Effector CD4-positive, alpha-beta T cell (primary cell): ENCODE measurements around the gene ZC3H4.
A peak's percentile ranks its signal among the peaks of the same experiment; 100 is the strongest.
"Not testable (repeated sequence)": the region's sequence is repeated elsewhere in the genome, so short reads cannot be mapped to it uniquely, and the experiment has no call there.

Experiments used
- DNase-seq: peaks from one replicate; pipeline ENCODE4 v3.0.0-alpha.2; 2020
- total RNA-seq: gene quantifications from one replicate; lab custom pipeline; 2026; lab: John Stamatoyannopoulos, UW

Gene ZC3H4
- total RNA-seq, result 142 reads per million, percentile 88 among the genes with 10 or more reads in this experiment

DNA sequence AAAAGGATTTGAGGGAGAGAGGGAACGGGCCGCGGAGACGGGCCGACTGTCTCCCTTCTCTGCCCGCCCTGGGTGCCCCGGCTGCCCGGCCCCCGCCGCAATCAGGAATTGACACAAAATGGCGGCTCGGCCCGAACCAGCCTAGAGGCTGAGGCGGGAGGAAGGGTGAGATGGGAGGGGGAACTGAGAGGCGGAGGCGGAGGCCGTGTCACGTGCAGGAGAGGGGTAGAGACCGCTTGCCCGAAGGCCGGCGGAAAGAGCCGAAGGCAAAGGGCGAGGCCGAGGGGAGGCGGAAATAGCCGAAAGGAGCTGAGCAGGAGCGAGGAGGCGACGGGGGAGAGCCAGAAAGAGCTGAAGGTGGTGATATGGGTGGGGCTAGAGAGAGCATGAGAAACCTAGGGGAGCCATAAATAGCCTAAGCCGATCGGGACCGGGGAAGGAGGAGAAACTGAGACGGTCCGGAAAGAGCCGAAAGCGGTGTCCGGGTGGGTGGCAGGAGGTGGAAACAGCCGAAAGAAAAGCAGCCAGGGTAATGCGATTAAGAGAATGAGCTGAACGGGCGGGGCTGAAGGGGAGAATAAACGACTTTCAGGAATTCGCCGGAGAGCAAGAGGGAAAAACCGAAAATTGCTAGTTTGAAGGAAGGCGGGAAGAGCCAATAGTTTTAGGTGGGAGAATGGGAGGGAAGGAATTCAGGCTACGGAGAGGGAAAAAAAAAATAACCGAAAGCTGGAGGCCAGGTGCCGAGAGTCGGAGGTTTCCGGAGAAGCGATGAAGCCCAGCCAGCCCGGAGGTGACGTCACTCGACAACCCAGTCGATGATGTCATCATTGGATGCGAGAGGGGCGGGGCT is at the start of gene ZC3H4:
ZC3H4 (minus strand) TSS at position 780 of the 853 bp plus-strand sequence. CDS start 1,192 bp downstream, outside the sequence.
- peak; percentile 99 for DNase-seq

DNA sequence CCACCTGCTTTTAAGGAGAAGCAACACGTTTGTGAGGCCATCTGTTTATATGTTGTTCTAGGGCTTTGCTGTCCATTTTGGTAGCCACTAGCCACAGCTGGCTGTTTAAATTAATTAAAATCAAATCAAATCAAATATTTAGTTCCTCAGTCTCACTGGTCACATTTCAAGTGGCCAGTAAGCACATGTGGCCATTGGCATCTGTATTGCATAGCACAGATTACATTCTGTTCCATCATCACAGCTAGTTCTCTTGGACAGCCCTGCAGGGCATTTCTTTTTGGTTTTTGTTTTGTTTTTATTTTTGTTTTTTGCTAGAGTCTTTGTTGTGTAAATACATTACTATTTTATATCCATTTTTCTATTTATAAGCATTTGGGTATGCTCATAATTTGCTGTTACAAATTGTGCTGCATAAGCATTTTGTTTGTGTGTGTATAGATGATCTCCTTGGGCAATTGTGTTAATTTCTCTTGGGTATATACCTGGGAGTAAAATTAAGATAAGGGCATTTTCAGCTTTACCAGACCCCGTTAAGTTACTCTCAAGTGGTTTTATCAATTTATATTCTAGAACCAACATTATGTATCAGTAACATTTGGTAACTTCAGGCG is 48.4 kb upstream of the ZC3H4 start:
- no peak for DNase-seq

DNA sequence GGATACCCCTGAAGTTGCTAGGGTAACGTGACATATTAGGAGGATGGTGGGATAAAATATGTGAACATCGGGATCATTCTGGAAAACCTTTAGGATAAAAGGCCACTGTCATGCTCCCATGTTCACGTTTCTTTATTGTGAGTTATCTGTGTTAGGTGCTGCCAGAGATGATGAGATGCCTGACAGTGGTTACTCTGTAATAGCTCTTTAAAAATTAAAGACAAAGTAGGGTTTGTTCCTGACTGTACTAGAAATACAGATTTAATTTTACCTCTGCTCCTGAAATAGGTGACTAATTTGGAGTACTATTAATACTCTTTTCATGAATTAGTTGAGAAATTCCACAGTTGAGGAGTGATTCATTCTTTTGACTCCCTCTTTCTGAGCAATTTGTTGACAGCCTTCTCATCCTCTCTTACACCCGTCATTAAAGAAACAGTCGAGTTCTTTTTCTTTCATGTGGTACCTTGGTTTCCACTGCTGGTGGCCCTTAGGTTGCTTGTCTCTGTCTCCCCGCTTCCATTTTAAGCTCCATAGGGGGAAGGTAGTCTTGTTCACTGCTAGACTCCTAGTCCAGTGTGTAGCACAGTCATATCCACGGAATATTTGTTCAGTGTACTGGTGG is 45.4 kb upstream of the ZC3H4 start:
- DNase-seq, result peak; percentile 52

DNA sequence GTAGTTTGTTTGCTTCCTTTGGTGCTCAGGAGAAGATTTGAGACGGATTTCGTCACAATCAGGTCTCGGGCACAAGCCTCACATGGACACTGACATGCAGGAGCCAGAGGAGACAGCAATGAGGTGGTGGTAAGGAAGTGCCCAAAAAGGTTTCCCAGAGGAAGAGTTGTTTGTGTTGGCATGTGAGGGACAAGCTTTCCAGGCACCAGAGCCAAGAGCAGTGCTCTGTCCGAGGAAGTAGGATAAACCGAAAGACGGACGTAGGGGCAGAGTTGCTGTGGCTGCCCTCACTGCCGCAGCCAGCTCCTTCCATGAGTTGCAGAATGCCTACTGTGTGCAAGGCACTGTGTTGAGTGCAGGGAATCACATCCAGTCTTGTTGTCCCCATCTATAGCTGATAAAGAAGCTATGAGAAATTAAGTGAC is 44.8 kb upstream of the ZC3H4 start:
- DNase-seq, result no peak

DNA sequence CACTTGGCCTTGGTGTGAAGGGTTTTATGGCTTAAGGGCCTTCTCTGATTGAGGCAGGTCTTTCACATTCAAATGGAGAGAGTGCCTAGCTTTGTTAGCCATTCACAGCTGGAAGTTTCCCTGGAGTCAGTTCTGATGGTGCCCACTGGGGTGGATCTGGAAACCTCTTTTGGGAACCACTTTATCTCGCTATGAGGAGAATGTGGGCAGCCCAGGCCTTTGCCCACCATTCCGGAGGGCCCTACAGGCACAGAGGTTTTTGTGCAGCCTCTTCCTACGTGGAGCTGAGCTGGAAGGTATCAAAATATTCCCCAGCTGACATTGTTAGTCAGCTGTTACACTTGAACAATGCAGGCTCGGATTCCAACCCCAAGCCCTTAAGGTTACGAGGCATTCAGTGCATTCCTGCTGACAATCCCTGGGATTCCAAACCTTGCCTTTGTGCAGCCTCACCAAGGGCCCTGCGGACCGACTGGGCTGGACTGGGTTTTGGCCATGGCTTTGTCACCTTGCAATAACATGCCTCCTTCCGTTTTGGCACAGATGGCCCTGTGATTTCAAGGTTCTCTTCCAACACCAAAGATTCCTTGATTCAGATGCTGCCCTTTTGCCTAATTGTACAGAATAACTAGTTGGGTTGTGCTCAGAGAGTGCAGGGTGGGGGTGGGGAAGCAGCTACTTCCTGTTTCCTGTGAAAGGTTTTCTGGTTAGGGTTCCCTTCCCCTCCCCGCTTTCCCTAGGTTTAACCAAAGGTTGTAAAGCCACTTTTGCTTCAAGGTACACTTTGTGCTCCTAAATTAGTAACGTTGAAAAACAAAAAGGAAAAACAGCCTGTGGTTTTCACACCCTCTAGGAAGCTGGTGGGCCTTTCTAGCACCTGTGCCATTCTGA is 44.1 kb upstream of the ZC3H4 start:
- DNase-seq, result peak; percentile 11

DNA sequence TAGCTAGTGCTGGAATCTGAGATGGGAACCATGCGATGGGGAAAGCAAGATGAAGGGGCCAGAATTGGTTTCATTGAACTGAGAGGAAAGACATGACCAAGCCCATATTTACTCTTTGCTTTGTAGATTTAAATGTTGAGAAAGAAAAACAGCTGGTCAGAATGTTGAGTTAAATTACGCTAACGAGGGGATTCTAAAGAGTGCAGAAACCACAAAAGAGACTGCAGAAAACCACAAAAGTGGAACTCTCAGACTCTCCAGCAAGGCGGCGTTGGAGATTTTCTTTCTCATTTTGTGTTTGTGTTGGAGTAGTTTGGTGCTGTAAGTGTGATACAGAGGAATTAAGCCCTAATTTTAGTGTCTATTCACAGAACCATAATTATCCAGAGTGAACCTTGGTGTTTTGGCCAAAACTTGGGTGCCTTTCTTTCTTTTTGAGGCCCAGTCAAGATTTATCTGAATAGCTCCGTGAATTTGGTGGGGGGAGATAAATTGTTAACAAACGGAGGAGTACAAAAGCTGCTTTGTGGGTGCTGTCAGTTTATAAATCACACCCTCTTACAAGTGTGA is 43.4 kb upstream of the ZC3H4 start:
- DNase-seq, result no peak

DNA sequence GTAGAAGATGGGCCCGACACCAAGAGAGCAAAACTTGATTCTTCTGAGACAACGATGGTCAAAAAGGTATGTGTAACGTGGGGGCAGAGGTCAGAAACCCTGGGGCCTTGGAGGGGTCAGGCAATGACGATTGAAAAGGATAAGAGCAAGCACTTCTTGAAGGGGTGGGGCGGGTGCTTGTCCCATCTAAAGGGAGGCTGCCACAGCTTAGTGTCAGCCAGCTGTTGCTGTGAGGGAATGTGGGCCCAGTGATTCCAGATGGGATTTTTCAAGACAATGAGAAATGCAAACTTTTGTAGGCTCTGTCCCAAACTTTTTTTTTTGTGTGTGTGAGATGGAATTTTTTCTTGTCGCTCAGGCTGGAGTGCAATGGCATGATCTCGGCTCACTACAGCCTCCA is 41.6 kb upstream of the ZC3H4 start:
- DNase-seq, result no peak

DNA sequence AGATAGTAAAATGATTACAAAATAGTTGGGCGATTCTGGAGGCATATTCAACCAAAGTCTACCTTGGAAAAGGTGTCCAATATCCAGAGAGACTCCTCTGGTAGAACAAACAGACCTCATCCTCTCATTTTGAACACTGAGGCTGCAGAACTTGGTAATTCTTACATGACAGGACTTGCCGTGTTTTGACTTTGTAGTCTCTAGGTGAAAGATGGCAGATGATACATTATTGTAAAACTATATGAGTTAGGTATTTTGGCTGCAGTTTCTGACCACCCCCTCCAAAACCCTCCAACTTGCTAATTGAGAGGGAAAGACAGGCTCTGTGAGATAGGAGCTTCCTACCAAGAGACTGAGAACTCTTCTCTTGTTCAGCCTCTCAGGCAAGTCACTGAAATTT is 39.7 kb upstream of the ZC3H4 start:
- DNase-seq, result no peak

DNA sequence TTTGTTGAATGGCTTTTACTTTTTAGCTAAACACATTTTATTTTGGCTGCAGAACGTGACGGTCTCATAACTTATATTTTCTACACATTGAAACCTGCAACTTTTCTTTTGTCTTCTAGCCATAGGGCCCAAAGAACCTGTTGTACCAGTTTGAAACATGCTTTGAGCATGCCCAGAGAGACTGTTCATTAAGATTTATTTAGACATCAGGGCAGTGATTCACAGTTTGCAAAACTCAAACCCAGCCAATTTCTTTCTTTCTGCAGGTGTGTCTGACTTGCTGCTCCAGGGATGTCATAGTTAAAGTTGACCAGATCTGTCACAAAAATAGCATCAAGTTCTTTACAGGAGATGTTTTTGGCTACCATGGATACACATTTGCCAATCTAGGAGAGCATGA is 39.1 kb upstream of the ZC3H4 start:
- DNase-seq, result no peak

DNA sequence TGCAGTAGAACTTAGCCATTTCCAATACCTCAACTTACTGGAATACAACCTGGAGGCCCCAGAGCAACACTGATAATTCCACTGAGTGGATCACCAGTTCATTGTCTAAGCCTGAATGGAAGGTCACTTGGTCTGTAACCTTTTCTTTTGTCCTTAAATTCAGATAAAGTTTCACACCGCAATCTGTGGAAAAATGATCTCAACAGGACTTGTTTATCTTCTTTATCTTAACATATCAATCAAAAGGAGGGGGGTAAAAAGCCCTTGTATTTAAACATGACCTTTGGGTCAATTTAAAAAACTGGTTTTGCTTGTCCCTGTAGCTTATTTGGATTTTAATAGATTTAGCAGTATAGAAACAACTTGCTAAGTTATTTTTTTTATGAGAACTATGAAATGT is 38.6 kb upstream of the ZC3H4 start:
- no peak for DNase-seq

DNA sequence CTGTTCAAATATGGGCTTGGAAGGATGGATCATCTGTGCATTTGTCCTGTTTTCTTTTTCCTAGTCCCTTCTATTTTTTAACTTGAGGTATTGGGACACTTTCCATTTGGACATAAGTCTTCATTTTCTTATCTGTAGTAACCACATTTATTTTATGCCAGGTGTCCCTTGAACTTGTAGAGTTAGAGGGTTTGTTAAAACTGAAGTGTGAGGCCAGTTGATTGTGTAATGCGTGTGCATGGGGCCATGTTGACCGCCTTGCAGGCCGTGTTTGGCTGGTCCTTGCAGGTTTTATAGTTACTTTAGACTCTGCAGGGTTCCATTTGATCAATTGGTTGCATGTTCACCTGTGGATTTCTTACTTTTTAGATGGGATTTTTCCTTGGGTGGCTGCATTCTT is 38.1 kb upstream of the ZC3H4 start:
- no peak for DNase-seq

DNA sequence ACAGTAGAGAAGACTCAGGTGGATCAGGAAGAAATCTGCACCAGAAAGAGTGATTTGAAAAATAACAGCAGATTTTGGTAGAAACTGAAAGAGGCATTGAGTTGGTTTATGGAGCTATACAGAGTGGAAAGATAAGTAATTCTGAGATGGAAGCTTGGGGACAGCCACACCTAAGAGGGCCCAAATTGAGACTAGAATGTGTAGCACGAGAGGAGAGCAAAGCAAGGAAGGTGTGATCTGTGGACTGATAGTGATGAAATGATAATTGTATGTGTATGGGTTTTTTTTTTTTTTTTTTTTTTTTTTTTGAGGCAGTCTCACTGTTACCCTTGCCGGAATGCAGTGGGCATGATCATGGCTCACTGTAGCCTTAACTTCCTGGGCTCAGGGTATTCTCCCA is 33.3 kb upstream of the ZC3H4 start:
- no peak for DNase-seq

DNA sequence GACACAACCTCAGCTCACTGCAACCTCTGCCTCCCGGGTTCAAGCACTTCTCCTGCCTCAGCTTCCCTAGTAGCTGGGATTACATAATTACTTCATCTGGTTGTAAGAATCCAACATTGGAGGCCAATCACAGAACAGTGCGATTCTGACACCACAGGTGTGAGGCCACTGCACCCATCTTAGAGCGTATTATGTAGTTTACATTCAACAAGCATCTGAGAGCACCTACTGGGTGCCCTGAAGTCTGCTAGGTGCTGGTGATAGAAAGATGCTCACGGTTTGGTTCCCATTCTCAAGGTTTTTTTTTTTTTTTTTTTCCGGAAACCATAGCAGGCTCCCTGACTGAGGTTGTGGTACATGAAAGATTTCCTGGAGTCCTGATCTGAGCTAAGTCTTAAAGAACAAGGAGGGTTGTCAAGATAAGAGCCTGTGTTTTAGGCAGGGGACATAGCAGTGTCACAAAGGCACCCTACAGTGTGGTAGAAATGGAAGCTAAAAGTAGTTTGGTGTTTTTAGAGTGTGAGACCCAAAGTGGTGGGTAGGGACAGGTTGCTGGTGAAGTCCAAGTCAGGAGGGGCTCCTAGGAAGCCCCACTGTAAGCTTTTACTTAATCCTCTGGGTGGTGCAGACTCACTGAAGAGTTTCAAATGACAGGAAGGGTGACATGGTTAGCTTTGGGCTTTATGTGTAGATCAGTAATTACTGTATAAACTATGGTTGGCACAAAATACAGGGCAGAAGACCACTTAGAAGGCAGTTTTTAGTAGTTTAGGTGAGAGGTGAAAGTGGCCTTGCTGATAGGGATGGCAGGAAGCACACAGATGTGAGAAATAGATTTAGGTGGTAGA is 32.3 kb upstream of the ZC3H4 start:
- no peak for DNase-seq

DNA sequence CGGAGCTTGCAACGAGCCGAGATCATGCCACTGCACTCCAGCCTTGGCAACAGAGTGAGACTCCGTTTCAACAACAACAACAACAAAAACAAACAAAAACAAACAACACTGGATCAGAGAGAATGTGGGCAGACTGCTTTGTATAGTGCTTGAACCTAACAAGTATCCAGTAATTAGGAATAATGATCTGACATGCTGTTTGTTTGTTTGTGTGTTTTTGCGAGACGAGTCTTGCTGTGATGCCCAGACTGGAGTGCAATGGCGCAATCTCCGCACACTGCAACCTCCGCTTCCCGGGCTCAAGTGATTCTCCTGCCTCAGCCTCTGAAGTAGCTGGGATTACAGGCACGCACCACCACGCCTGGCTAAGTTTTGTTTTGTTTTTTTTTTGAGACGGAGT is 31.1 kb upstream of the ZC3H4 start:
- DNase-seq, result no peak

DNA sequence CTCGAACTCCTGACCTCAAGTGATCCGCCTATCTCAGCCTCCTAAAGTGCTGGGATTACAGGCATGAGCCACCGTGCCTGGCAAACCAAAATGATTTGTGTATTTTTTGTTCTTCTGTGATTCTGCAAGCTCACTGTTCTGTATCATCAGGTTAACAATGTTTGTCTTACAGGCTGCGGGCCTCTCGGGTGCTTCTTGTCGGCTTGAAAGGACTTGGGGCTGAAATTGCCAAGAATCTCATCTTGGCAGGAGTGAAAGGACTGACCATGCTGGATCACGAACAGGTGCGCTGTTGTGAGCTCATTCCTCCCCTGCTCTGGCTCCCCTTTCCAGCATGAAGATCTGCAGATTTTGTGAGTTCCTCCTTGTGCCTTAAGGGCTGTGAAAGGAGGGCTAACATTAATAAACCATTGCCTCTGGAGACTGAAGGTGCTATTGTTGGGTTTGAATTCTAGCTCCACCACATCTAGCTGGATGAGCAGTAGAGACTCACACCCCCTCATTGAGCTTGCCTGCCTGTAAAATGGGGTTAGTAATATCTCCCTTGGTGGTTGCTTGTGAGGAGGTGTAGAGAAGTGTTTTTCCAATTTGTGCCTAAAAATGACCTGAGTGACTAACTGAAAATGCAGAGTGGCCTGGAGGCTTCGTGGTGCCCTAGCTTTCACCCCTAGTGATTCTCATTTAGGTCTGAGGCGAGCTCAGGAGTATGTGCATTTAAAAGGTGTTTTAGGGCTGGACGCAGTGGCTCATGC is 29.9 kb upstream of the ZC3H4 start:
- DNase-seq, result no peak

DNA sequence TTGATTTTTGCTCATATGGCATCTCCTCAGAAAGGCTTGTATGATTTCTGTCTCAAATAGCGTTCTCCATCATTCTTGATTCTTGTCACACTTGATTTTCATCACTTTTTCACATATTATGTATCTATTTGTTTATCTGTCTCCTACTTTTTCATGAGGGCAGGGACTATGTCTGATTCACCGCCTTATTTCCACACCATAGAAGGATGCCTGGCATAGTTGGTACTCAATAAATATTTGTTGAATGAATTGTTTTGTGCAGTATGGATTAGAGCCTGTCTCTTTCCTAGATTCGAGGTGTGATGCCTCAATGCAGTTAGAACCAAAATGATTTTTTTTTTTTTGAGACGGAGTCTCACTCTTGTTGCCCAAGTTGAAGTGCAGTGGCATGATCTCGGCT is 29.2 kb upstream of the ZC3H4 start:
- no peak for DNase-seq

DNA sequence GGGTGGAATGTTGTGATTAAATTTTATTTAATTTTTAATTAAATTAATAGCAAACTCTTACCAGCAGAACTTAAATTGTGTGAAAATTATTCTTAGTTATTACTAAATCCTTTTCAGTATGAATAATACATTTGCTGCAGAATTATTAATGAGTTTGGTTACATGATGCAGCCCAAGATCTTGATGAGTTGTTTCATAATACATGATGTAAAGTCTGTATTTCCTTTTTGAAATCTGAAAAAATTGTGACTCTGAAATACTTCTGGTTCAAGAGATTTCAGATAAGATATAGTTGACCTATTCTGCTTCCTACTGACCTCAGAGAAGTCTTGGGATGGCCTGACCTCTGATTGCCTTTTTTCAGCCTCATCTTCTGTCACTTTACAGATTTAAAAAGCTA is 28.1 kb upstream of the ZC3H4 start:
- DNase-seq, result no peak

DNA sequence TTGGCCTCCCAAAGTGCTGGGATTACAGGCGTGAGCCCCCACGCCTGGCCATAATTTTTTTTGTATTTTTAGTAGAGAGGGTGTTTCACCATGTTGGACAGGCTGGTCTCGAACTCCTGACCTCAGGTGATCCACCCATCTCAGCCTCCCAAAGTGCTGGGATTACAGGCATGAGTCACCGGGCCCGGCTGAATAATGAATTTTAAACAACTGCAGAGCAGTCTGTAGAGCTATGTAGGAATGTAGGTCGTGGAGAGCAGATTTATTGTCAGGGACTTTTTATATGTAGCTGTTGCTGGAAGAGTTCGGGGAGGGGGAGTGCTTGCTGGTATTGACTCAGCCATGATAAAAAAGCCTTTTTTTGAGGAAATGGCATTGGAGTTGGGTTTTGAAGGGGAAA is 27.7 kb upstream of the ZC3H4 start:
- DNase-seq, result not testable (repeated sequence)

DNA sequence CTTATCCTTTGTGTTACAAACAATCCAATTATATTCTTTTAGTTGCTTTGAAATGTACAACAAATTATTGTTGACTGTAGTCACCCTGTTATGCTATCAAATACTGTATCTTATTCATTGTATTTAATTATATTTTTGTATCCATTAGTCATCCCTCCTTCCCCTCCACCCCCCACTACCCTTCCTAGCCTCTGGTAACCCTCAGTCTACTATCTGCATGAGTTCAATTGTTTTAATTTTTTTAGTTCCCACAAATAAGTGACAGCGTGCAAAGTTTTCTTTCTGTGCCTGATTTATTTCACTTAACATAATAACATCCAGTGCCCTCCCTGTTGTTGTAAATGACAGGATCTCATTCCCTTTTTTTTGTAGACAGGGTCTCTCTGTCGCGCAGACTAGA is 21.6 kb upstream of the ZC3H4 start:
- no peak for DNase-seq

DNA sequence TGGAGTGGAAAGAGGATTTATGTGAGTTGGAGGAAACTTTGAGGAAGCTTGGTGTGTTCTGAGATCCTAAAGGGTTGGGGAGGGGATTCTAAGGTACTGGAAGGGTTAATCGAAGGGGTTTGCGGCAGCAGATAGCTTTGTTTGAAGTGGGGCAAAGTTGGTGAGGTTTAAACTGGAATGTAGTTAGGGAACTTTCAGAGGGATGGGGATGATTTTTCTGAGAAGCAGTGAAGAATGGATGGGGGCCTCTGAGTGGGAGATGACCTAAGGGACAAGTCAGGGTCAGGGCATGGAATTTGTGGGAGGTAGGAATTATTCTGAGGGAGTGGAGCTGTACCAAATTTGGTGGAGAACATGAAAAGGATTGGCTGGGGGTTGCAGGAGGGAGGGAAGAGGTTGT is 21.0 kb upstream of the ZC3H4 start:
- no peak for DNase-seq

DNA sequence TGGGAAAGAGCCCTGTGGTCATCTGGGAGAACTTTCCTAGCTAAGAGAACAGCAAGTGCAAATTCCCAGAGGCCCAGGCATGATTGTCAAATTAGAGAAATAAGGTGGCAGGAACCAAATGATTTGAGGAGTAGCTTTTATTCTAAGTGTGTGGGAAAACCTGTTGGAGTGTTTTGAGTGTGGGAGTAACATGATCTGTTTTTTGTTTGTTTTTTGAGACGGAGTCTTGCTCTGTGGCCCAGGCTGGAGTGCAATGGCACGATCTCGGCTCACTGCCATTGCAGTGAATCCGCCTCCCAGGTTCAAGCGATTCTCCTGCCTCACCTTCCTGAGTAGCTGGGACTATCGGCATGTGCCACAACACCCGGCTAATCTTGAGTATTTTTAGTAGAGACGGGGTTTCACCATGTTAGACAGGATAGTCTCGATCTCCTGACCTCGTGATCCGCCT is 19.5 kb upstream of the ZC3H4 start:
- DNase-seq, result no peak
